ENCODE results near the gene BMAL2.

The BMAL2 gene

GRCh38 chr12:27359578-27360340 lies 27.1 kb downstream of the BMAL2 start:
- DNase-seq, result no peak

GRCh38 chr12:27361372-27361771 lies 28.7 kb downstream of the BMAL2 start:
- DNase-seq, result no peak

- DNase-seq, result no peak
Observed at GRCh38 chr12:27366621-27367020, 34.0 kb downstream of the BMAL2 start.

- DNase-seq, result no peak
Observed at GRCh38 chr12:27367078-27367477, 34.4 kb downstream of the BMAL2 start.

GRCh38 chr12:27382171-27382795 lies 49.6 kb downstream of the BMAL2 start:
- DNase-seq, result no peak

Data from NCI-H1092 (cell line).